ENCODE measurements around the gene LRRC27. TPM values are rescaled to one million over a fixed set of nuclear protein-coding genes. Genes with fewer than 3 reads are reported as not detected.
A peak's percentile ranks its signal among the peaks of the same experiment; 100 is the strongest.
"Not testable (repeated sequence)": the region's sequence is repeated elsewhere in the genome, so short reads cannot be mapped to it uniquely, and the experiment has no call there.

LRRC27 gene
- total RNA-seq, 4 donors from 2014 or later = 1.5 to 5.3 (median 2.4) TPM

GRCh38 chr10:132334631-132335188 is 2.7 kb downstream of the LRRC27 start:
- peaks cover 8 to 37% (median 18%) of the 10 kb centered on the region in 3 donors for H3K4me1 ChIP-seq
- intact Hi-C loops (cut with DNase I) = no loop called here
- no peak overlapping the region for H3K27ac ChIP-seq
- TF ChIP-seq, protein P1, sequence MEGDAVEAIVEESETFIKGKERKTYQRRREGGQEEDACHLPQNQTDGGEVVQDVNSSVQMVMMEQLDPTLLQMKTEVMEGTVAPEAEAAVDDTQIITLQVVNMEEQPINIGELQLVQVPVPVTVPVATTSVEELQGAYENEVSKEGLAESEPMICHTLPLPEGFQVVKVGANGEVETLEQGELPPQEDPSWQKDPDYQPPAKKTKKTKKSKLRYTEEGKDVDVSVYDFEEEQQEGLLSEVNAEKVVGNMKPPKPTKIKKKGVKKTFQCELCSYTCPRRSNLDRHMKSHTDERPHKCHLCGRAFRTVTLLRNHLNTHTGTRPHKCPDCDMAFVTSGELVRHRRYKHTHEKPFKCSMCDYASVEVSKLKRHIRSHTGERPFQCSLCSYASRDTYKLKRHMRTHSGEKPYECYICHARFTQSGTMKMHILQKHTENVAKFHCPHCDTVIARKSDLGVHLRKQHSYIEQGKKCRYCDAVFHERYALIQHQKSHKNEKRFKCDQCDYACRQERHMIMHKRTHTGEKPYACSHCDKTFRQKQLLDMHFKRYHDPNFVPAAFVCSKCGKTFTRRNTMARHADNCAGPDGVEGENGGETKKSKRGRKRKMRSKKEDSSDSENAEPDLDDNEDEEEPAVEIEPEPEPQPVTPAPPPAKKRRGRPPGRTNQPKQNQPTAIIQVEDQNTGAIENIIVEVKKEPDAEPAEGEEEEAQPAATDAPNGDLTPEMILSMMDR (IDR thresholded peaks at IDR 0.05) = no peak
- TF ChIP-seq POLR2A (IDR thresholded peaks at IDR 0.05) = no peak
- H3K4me3 ChIP-seq = no peak overlapping the region
- no peaks in the 10 kb centered on the region for H3K27me3 ChIP-seq
- peaks cover 0 to 16% (median 0%) of the 10 kb centered on the region in 3 donors for H3K36me3 ChIP-seq
- 85 to 88% methylated on average over 4 of the region's 4 CpGs for WGBS, 2 donors
- H3K9me3 ChIP-seq = no peaks in the 10 kb centered on the region
- no peak for DNase-seq

GRCh38 chr10:132335189-132336063 is 3.4 kb downstream of the LRRC27 start:
- WGBS, 2 donors = 83 to 89% methylated on average over 9 to 11 of the region's 14 CpGs
- Histone ChIP-seq H3K4me1 (peaks cover 8 to 30% (median 11%) of the 10 kb centered on the region in 3 donors), H3K9me3 (no peaks in the 10 kb centered on the region), H3K27me3 (no peaks in the 10 kb centered on the region), H3K36me3 (peaks cover 0 to 22% (median 0%) of the 10 kb centered on the region in 3 donors), H3K27ac (peak overlapping the region in 2 of 4 donors; percentile 33 to 54), H3K4me3 (no peak overlapping the region)
- TF ChIP-seq, protein P1 (IDR thresholded peaks at IDR 0.05) = no peak
- TF ChIP-seq POLR2A (IDR thresholded peaks at IDR 0.05) = no peak
- DNase-seq = no peak
- intact Hi-C loops (cut with DNase I) = no loop called here

- H3K36me3 ChIP-seq = peaks cover 0 to 23% (median 0%) of the 10 kb centered on the region in 3 donors
- H3K27ac ChIP-seq = peak overlapping the region in 2 of 4 donors; percentile 33 to 54
- 58 to 62% methylated on average over 9 to 10 of the region's 11 CpGs for whole genome bisulfite sequencing, 2 donors
- H3K4me1 ChIP-seq = peaks cover 1 to 22% (median 7%) of the 10 kb centered on the region in 3 donors
- no peaks in the 10 kb centered on the region for H3K27me3 ChIP-seq
- intact Hi-C loops (cut with DNase I) = no loop called here
- TF ChIP-seq, protein P1 (IDR thresholded peaks at IDR 0.05) = no peak
- TF ChIP-seq POLR2A (IDR thresholded peaks at IDR 0.05) = no peak
- no peak for DNase-seq
- peak overlapping the region in 1 of 4 donors; percentile 44 for H3K4me3 ChIP-seq
- no peaks in the 10 kb centered on the region for H3K9me3 ChIP-seq
Measured at GRCh38 chr10:132336064-132336746, 4.2 kb downstream of the LRRC27 start.

DNA sequence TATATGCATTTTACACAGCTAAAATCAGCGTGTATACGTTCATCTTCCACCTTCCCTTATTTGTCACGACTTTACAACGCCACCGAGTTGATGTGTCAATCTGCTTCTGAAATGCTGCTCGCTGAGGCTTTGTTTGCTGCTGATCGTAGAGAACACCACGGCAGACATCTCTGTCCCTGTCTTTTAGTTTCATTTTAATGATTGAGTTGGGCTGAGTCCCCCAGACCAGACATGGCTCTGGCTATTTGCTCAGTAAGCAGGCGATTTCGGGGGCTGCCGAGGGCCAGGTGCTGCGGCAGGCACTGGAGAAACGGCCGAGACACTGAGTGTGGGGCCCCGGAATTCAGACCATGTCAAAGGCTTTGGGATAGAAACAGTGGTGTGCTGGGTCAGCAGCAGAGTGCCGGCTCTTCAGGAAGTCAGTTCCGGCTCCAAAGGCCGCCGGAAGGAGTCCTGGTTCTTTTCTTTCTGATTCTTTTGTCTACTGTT is 5.0 kb downstream of the LRRC27 start:
- 37 to 50% methylated on average over 13 to 16 of the region's 19 CpGs for WGBS, 2 donors
- Histone ChIP-seq H3K27me3 (no peaks in the 10 kb centered on the region), H3K27ac (peak overlapping the region; percentile 28 to 71 (median 54)), H3K36me3 (peaks cover 0 to 23% (median 0%) of the 10 kb centered on the region in 3 donors), H3K9me3 (no peaks in the 10 kb centered on the region), H3K4me3 (peak overlapping the region; percentile 16 to 61 (median 40)), H3K4me1 (peaks cover 0 to 20% (median 7%) of the 10 kb centered on the region in 3 donors)
- intact Hi-C loops (cut with DNase I) = no loop called here
- DNase-seq = no peak
- no peak for TF ChIP-seq POLR2A (IDR thresholded peaks at IDR 0.05)
- TF ChIP-seq, protein P1 (IDR thresholded peaks at IDR 0.05) = no peak

GRCh38 chr10:132337854-132338253 is 5.9 kb downstream of the LRRC27 start:
- intact Hi-C loops (cut with DNase I); DNase-seq; H3K4me3 ChIP-seq; H3K27ac ChIP-seq; H3K27me3 ChIP-seq; H3K9me3 ChIP-seq: not testable (repeated sequence)
- peaks cover 0 to 30% (median 0%) of the 10 kb centered on the region in 3 donors for H3K36me3 ChIP-seq
- peaks cover 0 to 12% (median 2%) of the 10 kb centered on the region in 3 donors for H3K4me1 ChIP-seq
- 91 to 100% methylated on average over 7 of the region's 7 CpGs for WGBS, 2 donors

Measured in esophagus squamous epithelium (tissue), 5 donors.